DOHH2 (cell line): ENCODE data around the gene MCU.

ENCODE experiments used
- H3F3A ChIP-seq: fragments of 200-600 bp; sonication (generic), shearing (Covaris generic); 2 replicates; pipeline ENCODE4 v1.6.0; 2016; ENCODE audit warnings: antibody characterized with exemption, mild to moderate bottlenecking; ENCODE audit not compliant: control insufficient read depth, insufficient read depth
- H3K27ac ChIP-seq: fragments of 200-600 bp; sonication (generic); 2 replicates; pipeline ENCODE4 v1.5.1; 2014; ENCODE audit warnings: low read depth, mild to moderate bottlenecking, low read length, moderate library complexity
- H3K27me3 ChIP-seq: fragments of 200-600 bp; sonication (generic); 2 replicates; pipeline ENCODE4 v1.6.1; 2014; ENCODE audit warnings: mild to moderate bottlenecking, low read length, mixed read lengths; ENCODE audit not compliant: control insufficient read depth
- H3K36me3 ChIP-seq: fragments of 200-600 bp; sonication (generic); 2 replicates; pipeline ENCODE4 v1.6.1; 2014; ENCODE audit warnings: mild to moderate bottlenecking, low read length, moderate library complexity, mixed read lengths; ENCODE audit not compliant: control insufficient read depth
- H3K4me1 ChIP-seq: fragments of 200-600 bp; sonication (generic); 2 replicates; pipeline ENCODE4 v1.6.1; 2014; ENCODE audit warnings: mild to moderate bottlenecking, low read length, mixed read lengths; ENCODE audit not compliant: control insufficient read depth
- H3K4me2 ChIP-seq: fragments of 200-600 bp; sonication (generic); 2 replicates; pipeline ENCODE4 v1.6.0; 2014; ENCODE audit warnings: mild to moderate bottlenecking, low read length, moderate library complexity
- H3K4me3 ChIP-seq: fragments of 200-600 bp; sonication (generic); 2 replicates; pipeline ENCODE4 v1.5.1; 2014; ENCODE audit warnings: mild to moderate bottlenecking, low read length, mixed read lengths
- H3K79me2 ChIP-seq: fragments of 200-600 bp; sonication (generic); 2 replicates; pipeline ENCODE4 v1.6.1; 2014; ENCODE audit warnings: mild to moderate bottlenecking, low read length, mixed read lengths; ENCODE audit not compliant: control insufficient read depth
- H3K9me2 ChIP-seq: fragments of 200-600 bp; sonication (generic); replicated peaks from 2 replicates; pipeline ENCODE4 v1.6.1; 2014; ENCODE audit warnings: mild to moderate bottlenecking, low read length, mixed read lengths; ENCODE audit not compliant: control insufficient read depth
- H3K9me3 ChIP-seq: fragments of 200-600 bp; sonication (generic); 2 replicates; pipeline ENCODE4 v1.6.1; 2014; ENCODE audit warnings: antibody characterized with exemption, low read length, mixed read lengths; ENCODE audit not compliant: control insufficient read depth, insufficient read depth
- H4K20me1 ChIP-seq: fragments of 200-600 bp; sonication (generic); 2 replicates; pipeline ENCODE4 v1.6.0; 2014; ENCODE audit warnings: low read depth, mild to moderate bottlenecking, antibody characterized with exemption, low read length, moderate library complexity; ENCODE audit not compliant: control insufficient read depth, insufficient read depth
- EZH2phosphoT487 ChIP-seq: fragments of 200-600 bp; sonication (generic); IDR thresholded peaks from 2 replicates; pipeline ENCODE4 v1.6.1; 2017; ENCODE audit warnings: borderline replicate concordance, mild to moderate bottlenecking, antibody characterized with exemption, low read length, moderate library complexity, mixed read lengths
- TF ChIP-seq, protein P1 (sequence below): fragments of 200-600 bp; sonication (generic); IDR thresholded peaks from one replicate; pipeline ENCODE4 v1.5.1; 2014; ENCODE audit warnings: antibody characterized with exemption, mild to moderate bottlenecking, low read depth, low read length; ENCODE audit not compliant: poor library complexity, severe bottlenecking

MCU gene

DNA sequence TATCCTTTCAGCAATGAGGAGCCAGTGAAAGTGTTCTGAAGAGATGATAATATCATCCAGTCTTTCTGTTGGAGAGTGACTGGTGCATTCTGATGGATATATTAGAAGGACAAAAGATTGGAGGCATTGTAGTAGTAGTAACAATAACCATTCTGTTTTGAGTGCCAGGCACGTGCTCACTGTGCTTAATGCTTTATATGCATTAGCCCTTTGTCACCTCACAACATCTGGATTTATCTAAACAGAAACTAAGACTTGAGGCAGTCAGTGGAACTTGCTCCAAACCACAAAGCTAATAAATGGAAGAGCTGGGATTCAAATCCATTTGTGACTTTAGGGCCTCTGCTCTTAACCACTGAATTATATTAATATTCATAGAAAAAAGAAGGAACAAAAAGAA, 117.1 kb downstream of the MCU start:
- no peaks in the 10 kb centered on the region for H3K9me3 ChIP-seq
- H3K36me3 ChIP-seq = no peaks in the 10 kb centered on the region
- H4K20me1 ChIP-seq = no peaks in the 10 kb centered on the region
- no peaks in the 10 kb centered on the region for H3K27me3 ChIP-seq
- TF ChIP-seq EZH2phosphoT487 = no peak
- TF ChIP-seq, protein P1, sequence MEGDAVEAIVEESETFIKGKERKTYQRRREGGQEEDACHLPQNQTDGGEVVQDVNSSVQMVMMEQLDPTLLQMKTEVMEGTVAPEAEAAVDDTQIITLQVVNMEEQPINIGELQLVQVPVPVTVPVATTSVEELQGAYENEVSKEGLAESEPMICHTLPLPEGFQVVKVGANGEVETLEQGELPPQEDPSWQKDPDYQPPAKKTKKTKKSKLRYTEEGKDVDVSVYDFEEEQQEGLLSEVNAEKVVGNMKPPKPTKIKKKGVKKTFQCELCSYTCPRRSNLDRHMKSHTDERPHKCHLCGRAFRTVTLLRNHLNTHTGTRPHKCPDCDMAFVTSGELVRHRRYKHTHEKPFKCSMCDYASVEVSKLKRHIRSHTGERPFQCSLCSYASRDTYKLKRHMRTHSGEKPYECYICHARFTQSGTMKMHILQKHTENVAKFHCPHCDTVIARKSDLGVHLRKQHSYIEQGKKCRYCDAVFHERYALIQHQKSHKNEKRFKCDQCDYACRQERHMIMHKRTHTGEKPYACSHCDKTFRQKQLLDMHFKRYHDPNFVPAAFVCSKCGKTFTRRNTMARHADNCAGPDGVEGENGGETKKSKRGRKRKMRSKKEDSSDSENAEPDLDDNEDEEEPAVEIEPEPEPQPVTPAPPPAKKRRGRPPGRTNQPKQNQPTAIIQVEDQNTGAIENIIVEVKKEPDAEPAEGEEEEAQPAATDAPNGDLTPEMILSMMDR = no peak
- no peaks in the 10 kb centered on the region for H3K79me2 ChIP-seq
- no peak overlapping the region for H3K27ac ChIP-seq
- H3K4me2 ChIP-seq = no peak overlapping the region
- no peaks in the 10 kb centered on the region for H3F3A ChIP-seq
- no peak overlapping the region for H3K4me3 ChIP-seq
- H3K4me1 ChIP-seq = no peaks in the 10 kb centered on the region
- no peaks in the 10 kb centered on the region for H3K9me2 ChIP-seq

DNA sequence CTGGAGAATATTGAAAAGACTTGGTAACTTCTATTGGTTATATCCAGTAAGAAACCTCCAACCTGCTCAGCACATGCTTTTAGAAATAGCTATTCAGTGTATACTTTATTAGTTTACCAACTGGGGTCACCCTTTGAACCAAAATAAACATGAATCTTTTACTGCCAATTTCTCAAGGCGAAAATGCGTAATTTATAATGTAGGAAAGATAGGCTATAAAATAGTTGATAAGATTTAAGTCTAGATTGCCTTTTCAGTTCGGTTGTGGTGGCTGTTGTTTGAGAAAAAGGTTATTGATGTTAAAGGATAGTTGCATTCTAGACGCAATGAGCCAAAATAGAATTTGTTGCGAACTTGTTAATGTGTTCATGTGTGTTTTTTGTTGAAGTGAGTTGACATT, 119.0 kb downstream of the MCU start:
- Histone ChIP-seq H3K27ac (no peak overlapping the region), H3K4me2 (no peak overlapping the region), H3F3A (no peaks in the 10 kb centered on the region), H3K4me3 (no peak overlapping the region), H3K79me2 (no peaks in the 10 kb centered on the region), H3K4me1 (no peaks in the 10 kb centered on the region), H3K27me3 (no peaks in the 10 kb centered on the region), H3K36me3 (no peaks in the 10 kb centered on the region), H3K9me3 (no peaks in the 10 kb centered on the region), H3K9me2 (no peaks in the 10 kb centered on the region), H4K20me1 (no peaks in the 10 kb centered on the region)
- TF ChIP-seq, protein P1 = no peak

DNA sequence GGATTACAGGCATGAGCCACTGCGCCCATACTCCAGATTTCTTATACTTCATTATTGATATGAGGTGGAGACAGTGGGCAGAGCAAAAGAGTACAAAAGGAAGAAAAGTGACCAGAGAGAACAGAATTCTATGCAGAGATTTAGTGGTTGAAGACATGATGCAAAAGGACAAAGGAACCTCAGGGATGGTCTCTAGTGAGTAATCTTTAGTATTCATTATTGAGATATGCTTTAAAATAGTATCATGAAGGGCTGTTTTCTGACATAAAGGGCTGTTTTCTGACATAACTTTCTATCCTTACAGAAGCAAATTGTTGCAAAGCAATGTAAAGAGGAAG, 120.4 kb downstream of the MCU start:
- Histone ChIP-seq H3K4me1 (no peaks in the 10 kb centered on the region), H3F3A (no peaks in the 10 kb centered on the region), H3K4me2 (no peak overlapping the region), H3K27ac (no peak overlapping the region), H3K4me3 (no peak overlapping the region), H3K79me2 (no peaks in the 10 kb centered on the region), H3K27me3 (no peaks in the 10 kb centered on the region), H3K9me2 (no peaks in the 10 kb centered on the region), H4K20me1 (no peaks in the 10 kb centered on the region), H3K36me3 (no peaks in the 10 kb centered on the region), H3K9me3 (no peaks in the 10 kb centered on the region)
- TF ChIP-seq, protein P1 = no peak
- TF ChIP-seq EZH2phosphoT487 = no peak

DNA sequence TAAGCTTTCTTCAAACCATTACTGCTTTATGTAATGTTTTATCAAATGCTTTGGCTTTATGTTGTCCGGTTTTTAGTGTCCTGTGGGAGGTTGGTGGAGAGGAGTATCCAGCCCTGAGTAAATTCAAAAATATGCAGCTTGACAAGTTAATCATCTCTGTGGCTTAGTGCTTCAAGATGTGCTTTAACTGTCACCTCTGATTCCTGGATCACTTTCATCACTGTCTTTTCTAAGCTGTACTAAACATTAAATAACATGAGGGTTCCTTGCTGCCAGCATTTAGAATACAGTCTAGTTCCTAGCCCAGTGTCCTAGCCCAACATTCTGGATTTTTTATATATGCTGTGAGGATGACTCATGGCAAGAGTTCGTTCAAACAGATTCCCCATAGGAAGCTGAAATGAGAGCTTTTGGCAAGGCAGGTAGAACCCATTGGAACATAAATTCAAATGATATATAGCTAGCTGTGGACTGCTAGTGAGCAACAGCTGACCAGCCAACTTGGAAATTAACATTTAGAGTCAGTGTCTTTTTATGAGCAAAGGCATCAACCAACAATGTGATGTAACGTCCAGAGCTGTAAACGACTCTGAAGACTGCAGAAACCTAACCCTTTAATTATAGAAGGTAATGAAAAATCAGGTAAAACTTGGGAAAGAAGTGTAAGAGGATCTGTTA, 120.9 kb downstream of the MCU start:
- no peaks in the 10 kb centered on the region for H3K79me2 ChIP-seq
- no peaks in the 10 kb centered on the region for H3K36me3 ChIP-seq
- no peak overlapping the region for H3K4me2 ChIP-seq
- no peaks in the 10 kb centered on the region for H3K9me3 ChIP-seq
- no peaks in the 10 kb centered on the region for H3K27me3 ChIP-seq
- H3K27ac ChIP-seq = no peak overlapping the region
- H4K20me1 ChIP-seq = no peaks in the 10 kb centered on the region
- H3K4me1 ChIP-seq = no peaks in the 10 kb centered on the region
- H3F3A ChIP-seq = no peaks in the 10 kb centered on the region
- TF ChIP-seq, protein P1 = no peak
- no peak for TF ChIP-seq EZH2phosphoT487
- H3K4me3 ChIP-seq = no peak overlapping the region
- no peaks in the 10 kb centered on the region for H3K9me2 ChIP-seq
